Loucy (cell line): ENCODE data around the gene SFMBT2.

Source experiments
- EZH2phosphoT487 ChIP-seq: fragments of 200-600 bp; IDR thresholded peaks from 2 replicates; pipeline ENCODE4 v1.6.1; 2018; ENCODE audit warnings: antibody characterized with exemption, mild to moderate bottlenecking, moderate library complexity, borderline replicate concordance
- TF ChIP-seq, protein P1 (sequence below): fragments of 200-600 bp; sonication (generic); conservative IDR thresholded peaks from 2 replicates; pipeline ENCODE4 v1.5.1; 2014; ENCODE audit warnings: mild to moderate bottlenecking, antibody characterized with exemption, low read length

DNA sequence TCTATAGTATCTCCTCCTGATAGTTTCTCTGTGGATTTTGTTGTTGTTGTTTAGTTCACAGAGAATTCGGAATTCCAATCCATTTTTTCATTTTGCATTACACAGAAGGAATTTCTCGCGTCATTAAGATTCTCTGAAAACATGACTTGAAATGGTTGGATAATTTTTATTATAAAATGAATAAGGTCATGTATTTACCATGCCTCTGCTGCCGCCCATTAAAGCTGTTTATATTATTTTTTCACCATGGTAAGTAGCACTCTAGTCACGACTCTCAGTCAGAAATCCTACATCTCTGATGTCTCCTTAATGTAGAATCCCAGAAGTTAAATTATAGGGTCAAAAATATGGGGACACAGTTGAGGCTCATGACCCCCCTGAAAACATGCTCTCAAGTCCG, 19.1 kb downstream of the SFMBT2 start:
- TF ChIP-seq, protein P1, sequence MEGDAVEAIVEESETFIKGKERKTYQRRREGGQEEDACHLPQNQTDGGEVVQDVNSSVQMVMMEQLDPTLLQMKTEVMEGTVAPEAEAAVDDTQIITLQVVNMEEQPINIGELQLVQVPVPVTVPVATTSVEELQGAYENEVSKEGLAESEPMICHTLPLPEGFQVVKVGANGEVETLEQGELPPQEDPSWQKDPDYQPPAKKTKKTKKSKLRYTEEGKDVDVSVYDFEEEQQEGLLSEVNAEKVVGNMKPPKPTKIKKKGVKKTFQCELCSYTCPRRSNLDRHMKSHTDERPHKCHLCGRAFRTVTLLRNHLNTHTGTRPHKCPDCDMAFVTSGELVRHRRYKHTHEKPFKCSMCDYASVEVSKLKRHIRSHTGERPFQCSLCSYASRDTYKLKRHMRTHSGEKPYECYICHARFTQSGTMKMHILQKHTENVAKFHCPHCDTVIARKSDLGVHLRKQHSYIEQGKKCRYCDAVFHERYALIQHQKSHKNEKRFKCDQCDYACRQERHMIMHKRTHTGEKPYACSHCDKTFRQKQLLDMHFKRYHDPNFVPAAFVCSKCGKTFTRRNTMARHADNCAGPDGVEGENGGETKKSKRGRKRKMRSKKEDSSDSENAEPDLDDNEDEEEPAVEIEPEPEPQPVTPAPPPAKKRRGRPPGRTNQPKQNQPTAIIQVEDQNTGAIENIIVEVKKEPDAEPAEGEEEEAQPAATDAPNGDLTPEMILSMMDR: no peak
- TF ChIP-seq EZH2phosphoT487: no peak
